GM19023 (cell line): ENCODE results near the gene TRIM6.
"Not testable (repeated sequence)": the region's sequence is repeated elsewhere in the genome, so short reads cannot be mapped to it uniquely, and the experiment has no call there.

Source experiments
- ATAC-seq: cut with Tn5 transposase; IDR thresholded peaks from one replicate; pipeline ENCODE4 v1.9.1; 2021; ENCODE audit warnings: mild to moderate bottlenecking, moderate library complexity; ENCODE audit not compliant: unreplicated experiment

The TRIM6 gene

DNA sequence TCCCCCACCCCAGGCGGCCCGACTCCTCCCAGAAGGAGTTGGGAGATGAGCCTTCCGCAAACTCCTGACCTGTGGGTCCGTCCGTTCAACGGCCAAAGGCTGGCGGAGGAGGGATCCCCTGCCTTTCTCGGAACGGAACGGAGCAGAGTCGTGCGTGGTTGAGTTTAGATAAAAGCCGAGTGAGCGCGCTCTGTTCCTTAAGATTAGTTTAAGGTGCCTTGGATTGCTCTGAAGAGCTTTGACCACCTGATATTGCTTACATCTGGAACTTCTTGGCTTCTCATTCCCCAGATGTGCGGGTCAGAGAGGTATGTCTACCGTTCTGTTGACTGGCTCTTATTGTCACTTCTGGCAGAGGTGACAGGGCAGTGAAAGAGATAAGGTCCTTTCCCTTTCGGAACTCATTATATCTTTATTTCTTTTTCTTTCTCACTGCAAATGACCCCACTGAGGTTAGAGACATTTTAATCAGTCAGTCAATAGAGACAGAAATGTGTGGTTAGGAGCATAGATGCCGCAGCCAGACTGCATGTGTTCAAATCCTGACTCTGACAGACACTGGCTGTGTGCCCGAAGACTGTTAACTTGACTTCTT lies at the start of gene TRIM6:
Gene TRIM6, plus strand, starts transcription at position 31 of the 595 bp plus-strand sequence. Its CDS starts 261 bp downstream, at position 292.
- ATAC-seq = peak; percentile 50

GRCh38 chr11:5547982-5548381 lies 48.5 kb upstream of the TRIM6 start:
- no peak for ATAC-seq

- ATAC-seq = no peak
Measured at GRCh38 chr11:5548440-5548839, 48.0 kb upstream of the TRIM6 start, which contains the start of gene OR52H1. Gene OR52H1, minus strand, starts transcription at chr11:5548540. Its CDS starts 3,035 bp downstream, at chr11:5545505.

DNA sequence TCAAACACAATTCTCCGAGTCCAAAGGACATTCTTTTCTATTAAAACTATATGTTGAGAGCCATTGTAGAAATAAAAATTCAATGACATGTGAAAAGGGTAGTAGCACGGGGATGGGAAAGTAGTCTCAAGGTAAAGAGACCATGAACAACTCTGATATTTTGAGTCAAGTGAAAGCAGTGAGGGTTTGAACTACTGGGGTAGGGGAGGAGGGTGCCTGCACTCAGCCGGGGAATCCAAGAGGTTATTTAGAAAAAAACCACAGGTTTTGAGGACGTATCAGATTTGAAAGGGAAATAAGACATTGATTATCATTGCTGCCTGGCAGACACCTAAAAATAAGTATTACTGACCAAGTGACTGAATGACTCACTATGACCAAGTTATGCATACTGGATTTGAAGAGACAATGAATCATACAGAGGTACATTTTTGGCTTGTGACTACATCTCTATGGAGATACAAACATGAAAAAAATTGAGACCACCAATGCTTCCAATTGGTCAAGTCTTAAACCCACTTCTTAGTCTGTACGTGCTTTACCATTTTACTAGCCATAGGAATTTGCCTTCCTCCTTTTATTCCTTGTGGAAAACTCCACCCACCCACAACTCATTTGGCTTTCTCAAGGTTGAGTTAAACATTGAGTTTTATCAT lies 45.9 kb upstream of the TRIM6 start:
- peak; percentile 75 for ATAC-seq

DNA sequence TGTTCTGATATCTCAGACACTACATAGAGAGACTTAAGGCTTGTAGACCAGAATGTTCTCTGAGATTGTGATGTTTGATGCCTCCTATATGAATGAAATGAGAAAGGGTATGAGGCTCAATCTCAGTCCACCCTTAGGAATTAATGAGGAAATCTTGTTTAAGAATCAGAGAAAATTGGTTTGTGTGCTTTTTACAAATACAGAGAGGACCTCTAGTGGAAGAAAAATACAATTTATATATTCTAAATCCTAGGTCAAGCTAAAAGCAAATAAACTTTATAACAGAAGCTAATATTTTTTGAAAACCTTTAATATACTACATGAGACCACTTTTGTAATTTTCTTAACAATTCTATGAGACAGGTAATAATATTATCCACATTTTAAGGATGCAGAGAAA lies 43.1 kb upstream of the TRIM6 start:
- ATAC-seq = no peak

- ATAC-seq = no peak
Measured at GRCh38 chr11:5556596-5557188, 39.7 kb upstream of the TRIM6 start.

- no peak for ATAC-seq
Measured at GRCh38 chr11:5557751-5558150, 38.7 kb upstream of the TRIM6 start.

GRCh38 chr11:5564259-5565019 lies 32.0 kb upstream of the TRIM6 start:
- no peak for ATAC-seq

DNA sequence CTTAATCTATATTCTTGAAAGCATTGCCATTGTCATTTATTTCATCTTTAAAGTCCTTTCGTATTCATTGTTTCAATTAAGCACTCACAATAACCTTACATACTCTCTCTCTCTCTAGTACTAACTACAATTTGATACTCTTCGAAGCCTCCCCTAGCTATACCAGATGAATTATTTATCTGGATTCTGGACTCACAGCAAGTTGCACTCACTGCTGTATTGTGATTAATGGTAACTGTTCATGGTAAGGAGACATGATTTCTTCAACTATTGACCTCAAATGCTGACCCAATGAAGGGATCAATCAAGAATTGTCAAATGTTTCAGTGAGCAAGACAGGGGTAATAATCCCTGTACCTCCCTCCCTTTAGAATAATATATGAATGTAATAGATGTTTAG lies 21.8 kb upstream of the TRIM6 start:
- no peak for ATAC-seq

DNA sequence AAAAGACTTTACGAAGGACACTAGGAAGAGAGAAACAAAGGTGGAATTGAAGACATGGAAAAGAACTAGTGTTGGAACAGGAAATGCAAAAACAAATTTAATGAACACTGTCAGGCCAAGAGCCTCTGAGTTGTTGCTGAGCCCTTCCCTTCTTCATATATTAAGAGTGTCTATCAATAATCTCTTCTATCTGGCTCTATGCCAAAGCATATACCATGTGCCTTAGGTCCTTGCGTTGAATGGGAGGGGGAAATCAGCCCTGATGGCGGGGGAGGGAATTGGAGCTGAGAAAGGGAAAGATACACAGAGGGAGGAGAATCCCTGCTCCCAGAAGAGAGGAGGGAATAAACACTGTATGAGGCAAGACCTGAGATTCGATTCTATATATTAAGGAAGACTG lies 21.3 kb upstream of the TRIM6 start:
- ATAC-seq = no peak

DNA sequence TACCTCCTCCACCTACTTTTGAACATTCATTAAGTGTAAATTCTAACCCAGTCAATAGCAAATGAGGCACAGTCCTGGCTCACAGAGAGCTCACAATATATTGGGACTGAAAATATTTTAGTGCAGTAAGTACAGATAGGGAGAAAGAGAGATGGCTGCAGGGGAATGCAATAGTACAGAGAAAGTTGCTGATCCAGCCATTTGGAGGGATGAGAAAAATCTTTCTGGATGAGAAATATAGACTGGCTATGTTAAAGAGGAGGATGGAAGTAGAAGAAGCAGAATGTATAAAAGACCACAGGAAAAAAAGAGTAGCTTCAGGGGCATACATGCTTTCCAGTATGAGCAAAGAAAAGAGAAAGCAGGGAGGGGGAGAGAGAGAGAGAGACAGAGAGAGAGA lies 19.3 kb upstream of the TRIM6 start:
- ATAC-seq = no peak

GRCh38 chr11:5580577-5580976 lies 15.9 kb upstream of the TRIM6 start, which contains the start of gene OR52B6:
Gene OR52B6, plus strand, starts transcription at chr11:5580877. Its CDS starts 0 bp downstream, at chr11:5580877.
- no peak for ATAC-seq

GRCh38 chr11:5581014-5581413 lies 15.4 kb upstream of the TRIM6 start:
- ATAC-seq = no peak

- ATAC-seq = not testable (repeated sequence)
Measured at GRCh38 chr11:5584458-5584857, 12.0 kb upstream of the TRIM6 start.

DNA sequence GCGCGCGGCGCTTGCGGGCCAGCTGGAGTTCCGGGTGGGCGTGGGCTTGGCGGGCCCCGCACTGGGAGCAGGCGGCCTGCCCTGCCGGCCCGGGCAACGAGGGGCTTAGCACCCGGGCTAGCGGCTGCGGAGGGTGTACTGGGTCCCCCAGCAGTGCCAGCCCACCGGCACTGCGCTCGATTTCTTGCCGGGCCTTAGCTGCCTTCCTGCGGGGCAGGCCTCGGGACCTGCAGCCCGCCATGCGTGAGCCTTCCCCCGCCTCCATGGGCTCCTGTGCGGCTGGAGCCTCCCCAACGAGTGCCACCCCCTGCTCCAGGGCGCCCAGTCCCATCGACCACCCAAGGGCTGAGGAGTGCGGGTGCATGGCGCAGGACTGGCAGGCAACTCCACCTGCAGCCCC lies 6.5 kb upstream of the TRIM6 start:
- not testable (repeated sequence) for ATAC-seq

GRCh38 chr11:5591613-5592012 lies 4.8 kb upstream of the TRIM6 start:
- ATAC-seq = no peak

GRCh38 chr11:5592615-5593014 lies 3.8 kb upstream of the TRIM6 start:
- no peak for ATAC-seq

DNA sequence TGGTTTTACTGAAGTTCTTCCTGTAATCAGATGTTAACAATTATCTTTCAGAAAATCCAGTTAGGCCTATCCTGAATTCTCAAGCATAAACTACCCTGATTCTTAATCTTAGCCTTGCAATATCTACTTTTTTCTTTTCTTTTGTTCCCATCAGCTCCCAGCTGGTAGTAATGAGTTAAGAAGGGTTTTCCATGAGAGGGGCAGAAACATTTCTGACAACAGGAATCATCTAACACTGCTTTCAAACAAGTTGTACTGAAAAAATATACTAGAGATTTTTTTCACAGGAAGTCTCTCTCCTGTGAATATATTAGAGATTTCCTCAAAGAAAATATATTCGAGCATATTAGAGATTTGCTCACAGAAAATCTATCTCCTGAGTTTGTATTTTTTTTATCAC lies 3.3 kb upstream of the TRIM6 start:
- no peak for ATAC-seq

DNA sequence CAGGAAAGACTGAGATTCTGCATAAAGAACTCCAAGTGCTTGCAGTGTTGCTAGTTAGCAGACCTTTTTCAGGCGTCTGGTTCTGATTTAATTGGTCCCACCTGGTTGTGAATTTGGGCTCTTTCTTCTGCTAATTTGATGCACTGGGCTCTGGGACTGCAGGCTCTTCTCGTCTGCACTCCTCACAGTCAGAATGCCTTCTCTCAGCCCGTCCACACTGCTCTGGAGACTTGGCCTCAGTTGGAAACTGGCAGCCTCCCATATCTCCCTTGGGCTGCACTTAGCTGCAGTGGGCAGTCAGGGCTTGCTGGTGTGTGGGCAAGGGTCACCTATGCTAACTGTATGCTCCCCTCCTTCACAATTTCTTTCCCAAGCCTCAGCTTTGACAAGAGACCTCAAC lies 1.5 kb downstream of the TRIM6 start:
- ATAC-seq = no peak

DNA sequence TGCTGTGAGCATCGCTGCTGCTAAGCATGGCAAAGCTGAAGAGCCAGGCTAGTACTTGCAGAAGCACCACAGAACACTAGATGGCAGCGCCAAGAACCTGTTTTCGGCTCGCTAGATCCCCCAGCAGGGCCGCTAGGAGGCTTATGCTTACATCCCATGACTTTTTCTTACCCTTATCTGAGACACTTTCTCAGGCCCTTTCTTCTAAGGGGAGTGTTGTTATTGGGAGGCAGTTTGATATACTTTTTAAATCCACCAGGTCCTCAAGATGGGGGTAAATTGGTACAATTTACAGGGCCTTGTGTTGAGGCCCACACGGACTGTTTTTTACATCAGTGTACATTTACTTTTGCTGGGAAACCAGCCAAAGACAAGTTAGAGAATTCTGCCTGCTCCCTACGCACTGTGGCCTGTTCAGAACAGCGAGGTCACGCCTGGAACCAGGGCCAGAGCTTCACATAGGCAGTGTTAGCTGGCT lies 4.0 kb downstream of the TRIM6 start:
- peak; percentile 79 for ATAC-seq

DNA sequence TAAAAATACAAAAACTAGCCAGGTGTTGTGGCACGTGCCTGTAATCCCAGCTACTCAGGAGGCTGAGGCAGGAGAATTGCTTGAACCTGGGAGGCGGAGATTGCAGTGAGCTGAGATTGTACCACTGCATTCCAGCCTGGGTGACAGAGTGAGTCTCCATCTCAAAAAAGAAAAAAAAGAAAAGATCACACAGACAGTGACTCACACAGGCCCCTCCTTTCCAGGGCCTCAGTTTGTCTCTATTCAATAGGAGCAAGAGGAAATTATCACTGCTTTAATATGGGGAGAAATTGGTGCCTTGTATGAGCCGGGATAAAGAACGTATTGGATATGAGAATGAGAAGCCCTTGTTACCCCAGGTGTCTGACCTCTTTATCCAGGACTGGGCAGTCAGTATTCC lies 6.4 kb downstream of the TRIM6 start:
- ATAC-seq = not testable (repeated sequence)
